ENCODE results near the gene PLCB1.

- TF ChIP-seq CTCF (IDR thresholded peaks at IDR 0.05): no peak
- no peak for TF ChIP-seq POLR2A (IDR thresholded peaks at IDR 0.05)
These were observed 232.6 kb downstream of the PLCB1 start for GRCh38 chr20:8364734-8365078.

Measured in uterus (tissue), 2 donors.